Stomach (tissue), 9 donors: Measurements from ENCODE around the gene GNG7. TPM values are rescaled to one million over a fixed set of nuclear protein-coding genes. Genes with fewer than 3 reads are reported as not detected.

Experiments
- DNase-seq, 2 donors: peaks; one replicate each; pipeline versions ENCODE4 v3.0.0 to v3.0.0-alpha.2; 2013 to 2019
- H3K27ac ChIP-seq, 5 donors: fragments of 200-600 bp in 4 of 5; sonication (generic) in 4 of 5; one replicate each; pipeline ENCODE4 v1.5.1; 2013 to 2019; ENCODE audit warnings: mild to moderate bottlenecking in 1 of 5, moderate library complexity in 1 of 5
- H3K27me3 ChIP-seq, 3 donors: fragments of 200-600 bp; sonication (generic); one replicate each; pipeline ENCODE4 v1.5.1; 2017 to 2019; ENCODE audit warnings: mixed run types in 1 of 3
- H3K36me3 ChIP-seq, 4 donors: fragments of 200-600 bp; sonication (generic); 1 replicate in 3 of 4; 2 replicates in 1 of 4; pipeline ENCODE4 v1.5.1; 2016 to 2019
- H3K4me1 ChIP-seq, 4 donors: fragments of 200-600 bp; sonication (generic); one replicate each; pipeline ENCODE4 v1.5.1; 2016 to 2019
- H3K4me3 ChIP-seq, 4 donors: fragments of 200-600 bp; sonication (generic) in 3 of 4; one replicate each; pipeline ENCODE4 v1.5.1; 2016 to 2019; ENCODE audit warnings: mild to moderate bottlenecking in 1 of 4
- H3K9me3 ChIP-seq, 4 donors: fragments of 200-600 bp; sonication (generic); one replicate each; pipeline ENCODE4 v1.5.1; 2016 to 2019
- CTCF ChIP-seq, 7 experiments: fragments of 450-650 bp in 4 of 7; fragments of 200-600 bp in 3 of 7; sonication (generic) in 3 of 7; IDR thresholded peaks; one replicate each; pipeline ENCODE4 v1.5.1; 2016 to 2019; ENCODE audit warnings: antibody characterized with exemption in 7 of 7, control low read depth in 2 of 7, mild to moderate bottlenecking in 1 of 7
- EP300 ChIP-seq: sonication (generic); formaldehyde crosslinking; IDR thresholded peaks from one replicate; pipeline ENCODE4 v1.6.1; 2017; ENCODE audit warnings: antibody characterized with exemption
- POLR2A ChIP-seq, 4 donors: fragments of 450-650 bp; IDR thresholded peaks; one replicate each; pipeline ENCODE4 v1.6.1; 2016; ENCODE audit warnings: antibody characterized with exemption in 4 of 4, control low read depth in 2 of 4, mild to moderate bottlenecking in 1 of 4, moderate library complexity in 1 of 4
- POLR2AphosphoS5 ChIP-seq, 3 donors: sonication (generic); formaldehyde crosslinking; IDR thresholded peaks; one replicate each; pipeline ENCODE4 v1.6.1; 2016; ENCODE audit warnings: antibody characterized with exemption in 3 of 3
- WGBS, 5 donors: extraction: QIAGEN DNeasy Blood & Tissue Kit in 3 of 5; methylation state at CpG; one replicate each; pipeline versions ENCODE4 v1.1.5 to v1.1.7; 2013 to 2018; 5-methylcytosine and 5-hydroxymethylcytosine counted together
- intact Hi-C: fragments of 100-400 bp; cut with DNase I; formaldehyde crosslinking; loops from one replicate; pipeline ENCODE4 v1.15.1; 2023; ENCODE audit warnings: low total_unique reads
- polyA plus RNA-seq, 3 donors: library from polyadenylated mRNA; stranded (reverse); fragments of 200-250 nt; gene quantifications; one replicate each; pipeline ENCODE4 v1.2.3, GENCODE V29; 2013
- total RNA-seq, 5 donors: library from RNA; depleted of rRNA; stranded (reverse); fragments of >200 nt; gene quantifications; one replicate each; pipeline versions ENCODE4 v1.1.0 to v1.2.3, GENCODE V29; 2014 to 2016
- donor health status: healthy with polysubstance abuse.
- donor health status: Bipolar disorder and iron deficiency.
- donor health status: healthy.

The GNG7 gene
- total and polyA plus RNA-seq, 8 donors, result 0.58 to 15.1 (median 4.3) TPM

GRCh38 chr19:2517881-2518601 lies 184.5 kb downstream of the GNG7 start:
- WGBS, 5 donors, result 65 to 75% (median 69%) methylated on average over 24 to 35 of the region's 35 CpGs
- no peak overlapping the region for H3K4me3 ChIP-seq
- H3K27me3 ChIP-seq, result no peaks in the 10 kb centered on the region
- intact Hi-C loops, result no loop called here
- peaks cover 0 to 6% (median 2%) of the 10 kb centered on the region in 4 donors for H3K4me1 ChIP-seq
- DNase-seq, result no peak
- H3K27ac ChIP-seq, result no peak overlapping the region
- no peaks in the 10 kb centered on the region for H3K36me3 ChIP-seq
- TF ChIP-seq POLR2A (IDR thresholded peaks at IDR 0.05), result no peak
- TF ChIP-seq EP300, result no peak
- TF ChIP-seq POLR2AphosphoS5 (IDR thresholded peaks at IDR 0.05), result no peak
- H3K9me3 ChIP-seq, result no peaks in the 10 kb centered on the region

DNA sequence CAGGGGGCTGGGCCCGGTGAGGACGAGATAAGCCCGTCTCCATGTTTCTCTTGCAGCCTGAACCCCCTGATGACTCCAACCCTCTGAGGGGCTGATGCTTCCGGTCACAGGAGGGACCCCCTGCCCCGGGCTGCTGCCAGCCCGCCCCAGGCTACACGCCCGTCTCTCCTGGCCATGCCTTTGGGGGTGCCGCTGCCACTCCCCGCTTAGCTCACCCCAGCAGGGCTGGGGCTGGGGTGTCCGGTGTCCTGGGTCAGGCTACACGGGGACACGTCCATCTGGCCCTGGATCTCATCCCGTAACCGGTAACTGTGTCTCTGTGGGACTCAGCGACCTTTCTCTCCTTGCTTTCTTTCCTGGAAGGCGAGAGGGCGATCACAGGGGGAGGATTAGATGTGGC lies 185.8 kb downstream of the GNG7 start:
- H3K4me3 ChIP-seq, result no peak overlapping the region

DNA sequence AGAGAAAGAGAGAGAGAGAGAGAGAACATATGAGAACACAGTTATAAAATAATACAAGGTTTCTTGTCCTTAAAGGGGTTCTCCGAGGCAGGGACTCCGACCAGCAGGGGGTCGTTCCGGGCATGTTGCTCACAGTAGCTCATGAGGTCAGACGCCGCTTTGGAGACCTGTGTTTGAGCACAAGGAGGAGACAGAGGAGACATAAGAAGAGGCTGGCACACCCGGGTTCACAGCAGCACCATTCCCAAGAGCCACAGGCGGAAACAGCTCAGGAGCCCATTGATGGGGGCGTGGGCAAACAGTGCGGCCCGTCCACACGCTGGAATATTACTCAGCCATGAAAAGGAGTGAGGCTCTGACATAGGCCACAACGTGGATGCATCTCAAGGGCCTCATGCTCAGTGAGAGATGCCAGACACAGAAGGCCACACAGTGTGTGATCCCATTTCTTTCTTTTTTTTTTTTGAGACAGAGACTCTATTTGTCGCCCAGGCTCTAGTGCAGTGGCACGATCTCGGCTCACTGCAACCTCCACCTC lies 187.4 kb downstream of the GNG7 start:
- intact Hi-C loops, result no loop called here
- 93 to 95% (median 94%) methylated on average over 16 of the region's 16 CpGs for WGBS, 5 donors
- H3K4me3 ChIP-seq, result no peak overlapping the region
- H3K4me1 ChIP-seq, result peaks cover 0 to 9% (median 6%) of the 10 kb centered on the region in 4 donors
- H3K36me3 ChIP-seq, result no peaks in the 10 kb centered on the region
- H3K27me3 ChIP-seq, result no peaks in the 10 kb centered on the region
- H3K9me3 ChIP-seq, result no peaks in the 10 kb centered on the region
- H3K27ac ChIP-seq, result no peak overlapping the region
- no peak for DNase-seq
- TF ChIP-seq EP300 (no peak), POLR2A (IDR thresholded peaks at IDR 0.05) (no peak), CTCF (IDR thresholded peaks at IDR 0.05) (no peak), POLR2AphosphoS5 (IDR thresholded peaks at IDR 0.05) (no peak)

More for the DNA sequence above, 185.8 kb downstream of the GNG7 start:
- Histone ChIP-seq H3K4me1 (peaks cover 0 to 9% (median 6%) of the 10 kb centered on the region in 4 donors), H3K9me3 (no peaks in the 10 kb centered on the region), H3K27ac (no peak overlapping the region), H3K36me3 (no peaks in the 10 kb centered on the region), H3K27me3 (no peaks in the 10 kb centered on the region)
- intact Hi-C loops, result no loop called here
- no peak for DNase-seq
- TF ChIP-seq POLR2A (IDR thresholded peaks at IDR 0.05) (no peak), CTCF (IDR thresholded peaks at IDR 0.05) (no peak), POLR2AphosphoS5 (IDR thresholded peaks at IDR 0.05) (no peak), EP300 (no peak)
- WGBS, 5 donors, result 77 to 90% (median 84%) methylated on average over 13 to 18 of the region's 18 CpGs

GRCh38 chr19:2512523-2513431 lies 189.7 kb downstream of the GNG7 start:
- TF ChIP-seq POLR2A (IDR thresholded peaks at IDR 0.05) (no peak), POLR2AphosphoS5 (IDR thresholded peaks at IDR 0.05) (no peak), EP300 (no peak), CTCF (IDR thresholded peaks at IDR 0.05) (no peak)
- intact Hi-C loops, result no loop called here

More at GRCh38 chr19:2512523-2513431, 189.7 kb downstream of the GNG7 start:
- H3K27me3 ChIP-seq, result no peaks in the 10 kb centered on the region
- H3K9me3 ChIP-seq, result no peaks in the 10 kb centered on the region
- no peak overlapping the region for H3K27ac ChIP-seq
- peaks cover 0 to 11% (median 7%) of the 10 kb centered on the region in 4 donors for H3K4me1 ChIP-seq
- WGBS, 5 donors, result 41 to 64% (median 54%) methylated on average over 24 to 41 of the region's 41 CpGs
- H3K36me3 ChIP-seq, result no peaks in the 10 kb centered on the region
- peak in 1 of 2 donors; percentile 52 for DNase-seq
- no peak overlapping the region for H3K4me3 ChIP-seq
